Inferior parietal cortex (tissue), 1 donor: ENCODE measurements around the gene UTP4.

Source experiments
- DNase-seq: peaks from one replicate; pipeline ENCODE4 v3.0.0-alpha.2; 2016; ENCODE audit errors: extremely low spot score

Gene UTP4

DNA sequence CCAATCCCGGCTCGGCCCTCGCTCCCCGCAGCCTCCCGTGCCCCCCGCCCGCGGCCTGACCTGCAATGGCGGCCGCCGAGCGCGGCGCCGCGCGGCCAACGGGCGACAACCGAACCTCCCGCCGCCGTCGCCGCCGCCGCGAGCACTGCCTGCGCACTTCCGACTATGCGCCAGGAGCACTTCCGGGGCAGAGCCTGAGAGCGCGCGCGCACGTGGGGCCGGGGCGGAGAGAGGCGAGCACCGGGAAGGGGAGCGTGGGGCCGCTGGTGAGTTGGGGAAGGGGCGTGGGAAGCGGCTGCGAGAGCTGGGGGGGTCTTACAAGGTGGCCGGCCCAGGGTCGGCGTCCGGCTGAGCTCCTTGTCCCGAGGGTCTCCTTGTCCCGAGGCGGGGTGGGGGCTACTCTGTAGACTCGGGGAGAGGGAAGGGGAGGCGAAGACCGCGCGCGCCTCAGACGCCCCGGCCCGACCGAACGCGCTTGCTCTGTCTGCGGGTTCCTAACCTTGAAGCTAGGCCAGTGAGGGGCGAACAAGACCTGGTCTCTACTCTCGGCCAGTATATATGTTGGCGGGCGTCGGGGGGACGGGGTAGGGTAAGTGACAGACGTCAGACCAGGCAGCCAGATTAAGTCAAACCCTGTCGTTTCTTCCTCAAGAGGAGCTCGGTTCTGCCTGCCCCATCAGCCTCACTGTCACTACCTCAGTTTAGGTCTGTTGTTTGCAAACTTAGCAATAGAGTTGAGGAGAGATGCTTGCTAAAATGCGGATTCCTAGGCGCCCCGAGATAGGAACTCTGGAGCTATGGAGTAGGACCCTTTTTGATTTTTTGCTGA, at the start of gene UTP4, which contains the start of gene CHTF8:
Gene UTP4, plus strand, starts transcription at position 226 of the 829 bp plus-strand sequence. CDS start 811 bp downstream, outside the sequence.
Gene CHTF8, minus strand, starts transcription at position 165 of the 829 bp plus-strand sequence. CDS start 11,130 bp downstream, outside the sequence.
- DNase-seq = peak; percentile 76

DNA sequence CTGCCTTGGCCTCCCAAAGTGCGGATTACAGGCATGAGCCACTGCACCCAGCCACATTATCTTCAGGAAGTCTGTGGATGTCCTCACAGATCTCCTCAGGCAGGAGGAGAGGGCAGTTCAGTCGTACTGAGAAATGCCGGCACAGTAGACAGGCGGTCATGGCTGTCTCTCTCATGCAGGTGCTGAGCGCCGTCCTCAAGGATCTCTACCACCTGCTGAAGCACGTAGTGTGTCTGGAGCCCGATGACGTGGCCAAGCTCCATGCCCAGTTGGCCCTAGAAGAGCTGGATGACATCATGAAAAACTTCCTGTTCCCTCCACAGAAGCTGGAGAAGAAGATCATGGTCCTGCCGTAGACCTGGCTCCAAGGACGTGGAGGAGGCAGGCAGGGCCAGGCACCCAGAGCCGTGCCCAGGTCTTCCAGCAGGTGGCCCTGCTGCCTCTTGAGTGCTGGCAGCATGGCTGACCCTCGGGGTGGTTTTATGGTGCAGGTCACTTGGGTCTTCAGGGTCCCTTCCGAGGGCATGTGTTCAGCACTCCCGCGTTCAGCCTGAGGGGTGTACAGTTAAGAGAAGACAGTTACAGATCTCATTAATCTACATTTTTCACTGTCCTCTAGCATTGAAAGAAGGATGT, 49.0 kb upstream of the UTP4 start:
- no peak for DNase-seq

DNA sequence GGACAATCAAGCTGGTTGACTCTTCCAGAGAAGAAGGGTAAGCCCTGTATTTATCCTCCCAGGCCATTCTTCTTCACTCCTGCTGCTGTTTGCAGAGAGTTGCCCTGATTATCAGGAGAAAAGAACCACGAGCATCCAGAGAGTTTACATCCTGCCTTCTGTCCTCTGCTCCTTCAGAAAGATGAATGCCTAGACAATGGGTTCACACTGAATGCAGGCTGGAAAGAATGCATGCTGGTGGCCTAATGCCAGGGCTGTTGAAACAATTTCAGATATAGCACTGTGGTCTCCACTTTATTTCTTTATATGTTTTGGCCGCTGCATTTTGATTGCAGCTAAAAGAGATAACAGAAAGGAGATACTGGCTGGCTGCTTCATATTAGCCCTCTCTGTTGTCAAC, 48.2 kb upstream of the UTP4 start:
- DNase-seq = no peak

DNA sequence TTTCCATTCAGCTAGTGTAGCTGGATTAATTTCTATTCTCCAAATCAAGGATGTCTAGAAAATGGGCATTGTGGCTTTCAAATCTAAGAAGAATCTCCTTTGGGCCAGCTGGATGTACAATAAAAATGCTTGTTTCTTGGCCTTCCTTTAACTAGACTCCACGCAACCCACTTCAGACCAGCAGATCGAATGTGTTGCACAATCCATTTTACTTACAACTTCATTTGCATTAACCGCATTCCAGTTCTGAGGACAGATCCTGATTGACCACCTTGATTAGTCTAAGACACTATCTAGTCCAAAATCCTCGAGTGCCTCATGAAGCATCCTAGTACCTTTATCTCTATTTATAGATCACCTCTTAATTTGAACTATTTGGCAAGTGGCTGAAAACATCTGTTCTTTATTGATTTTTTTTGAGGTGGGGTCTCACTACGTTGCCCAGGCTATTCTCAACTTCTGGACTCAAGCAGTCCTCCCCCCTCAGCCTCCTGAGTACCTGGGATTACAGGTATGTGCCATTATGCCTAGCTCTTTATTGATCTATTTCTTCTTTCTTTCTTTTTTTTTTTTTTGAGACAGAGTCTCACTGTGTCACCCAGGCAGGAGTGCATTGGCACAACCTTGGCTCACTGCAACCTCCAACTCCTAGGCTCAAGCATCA, 47.3 kb upstream of the UTP4 start:
- no peak for DNase-seq

DNA sequence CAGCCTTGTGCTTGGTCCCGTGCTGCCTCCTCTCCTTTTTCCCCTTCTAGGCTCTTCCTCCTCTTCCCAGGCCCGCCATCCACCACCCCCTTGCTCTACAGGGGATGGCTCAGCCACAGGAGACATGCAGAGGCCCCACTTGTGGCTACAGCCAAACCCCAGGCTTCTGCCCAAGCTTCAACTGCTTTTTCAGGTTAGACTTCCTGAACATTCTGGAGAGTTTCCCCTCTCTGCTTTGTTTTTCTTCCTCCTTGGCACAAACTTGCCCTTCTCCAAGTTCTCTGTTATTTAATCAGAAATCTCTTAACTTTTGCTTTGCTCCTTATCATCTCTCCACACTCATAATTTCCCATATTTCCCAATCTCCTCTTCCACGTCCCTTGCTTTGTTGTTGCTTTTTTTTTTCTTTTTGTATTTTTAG, 45.3 kb upstream of the UTP4 start:
- no peak for DNase-seq

DNA sequence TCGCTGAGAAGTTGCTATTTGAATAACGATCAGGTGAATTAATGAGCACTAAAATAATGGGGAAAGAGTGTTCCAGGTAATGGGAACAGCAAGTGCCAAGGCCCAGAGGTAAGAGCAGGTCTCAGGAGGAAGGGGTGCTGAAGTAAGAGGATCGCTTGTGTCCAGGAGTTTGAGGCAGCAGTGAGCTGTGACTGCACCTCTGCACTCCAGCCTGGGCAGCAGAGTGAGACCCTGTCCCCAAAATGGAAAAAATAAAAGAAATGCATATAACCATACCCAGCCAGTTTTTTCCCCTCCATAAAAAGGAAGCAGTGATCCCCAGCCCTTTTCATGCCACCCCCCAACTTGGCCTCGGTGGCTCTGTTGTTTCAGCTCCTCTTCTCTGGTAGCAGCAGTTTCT, 43.8 kb upstream of the UTP4 start:
- no peak for DNase-seq

DNA sequence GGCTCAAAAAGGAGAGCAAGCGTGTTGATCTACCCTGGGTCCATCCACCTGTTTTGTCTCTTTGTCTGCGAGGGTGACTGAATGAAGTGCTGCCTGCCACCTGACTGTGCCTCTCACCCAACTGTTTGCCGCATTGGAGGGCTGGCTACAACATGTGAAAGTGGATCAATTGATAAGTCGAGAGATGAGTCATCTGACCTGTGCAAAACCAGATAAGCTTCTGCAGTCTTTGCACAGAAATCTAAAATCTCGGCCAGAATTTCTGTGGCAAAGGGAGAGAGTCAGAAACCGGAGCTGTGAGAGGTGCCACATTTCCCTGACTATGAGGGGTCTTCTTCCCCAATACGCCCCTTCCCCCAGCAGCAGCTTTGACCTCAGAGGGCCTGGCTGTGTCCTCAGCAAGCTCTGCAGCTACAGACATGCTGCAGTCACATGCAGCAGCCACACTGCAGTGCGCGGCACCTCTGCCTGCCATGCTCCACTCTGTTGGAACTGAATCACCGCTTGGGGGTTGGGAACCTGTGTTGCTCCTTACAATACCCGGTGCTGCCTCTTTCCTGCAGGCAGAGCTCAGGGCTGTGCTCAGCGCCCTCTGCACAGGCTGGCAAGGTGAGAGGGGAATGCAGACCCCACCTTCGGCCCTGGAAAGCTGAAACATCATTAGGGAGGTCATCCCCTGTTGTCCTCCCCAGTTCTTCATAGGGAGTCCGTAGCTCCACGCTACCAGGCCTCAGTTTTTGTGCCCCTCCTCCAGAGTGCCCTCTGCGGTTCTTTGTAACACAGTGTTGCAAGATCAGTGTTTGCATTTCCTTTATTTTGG, 43.1 kb upstream of the UTP4 start:
- DNase-seq = no peak

DNA sequence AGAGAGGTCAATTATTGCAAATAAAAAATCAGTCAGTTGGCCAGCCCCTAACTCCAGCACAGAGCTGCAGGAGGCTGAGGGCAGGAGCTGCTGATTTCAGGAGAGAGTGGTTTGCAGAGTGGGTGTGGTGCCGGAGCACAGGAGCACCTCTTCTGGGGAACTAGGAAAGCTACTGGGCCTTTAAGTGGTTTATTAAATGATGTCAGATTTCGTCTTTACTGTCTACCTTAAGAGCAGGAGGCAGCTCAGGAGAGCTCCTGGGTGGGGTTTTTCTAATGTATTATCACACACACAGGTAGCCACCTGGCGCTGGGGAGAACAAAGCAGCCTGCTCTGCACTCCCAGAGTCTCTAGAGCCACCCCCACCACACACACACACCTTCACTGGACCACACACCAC, 38.5 kb upstream of the UTP4 start:
- no peak for DNase-seq

DNA sequence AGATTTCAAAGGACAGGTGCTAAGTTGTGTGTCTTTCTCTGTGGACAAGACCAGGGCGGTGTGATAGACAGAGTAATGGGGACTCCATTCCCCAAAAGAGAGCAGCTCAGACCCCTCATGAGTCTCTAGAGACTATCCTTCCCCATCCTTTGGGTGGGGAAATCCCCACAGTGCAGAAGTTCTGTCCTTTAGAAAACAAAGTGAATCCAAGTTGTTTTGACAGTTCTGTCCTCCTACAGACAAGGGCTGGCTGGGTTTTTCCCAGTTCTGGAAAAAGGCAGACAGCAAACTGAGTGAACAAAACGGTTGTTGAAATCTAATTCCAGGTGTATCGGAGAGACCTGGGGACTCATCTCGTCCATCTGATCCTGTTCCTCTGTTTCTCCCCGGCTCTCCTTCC, 37.9 kb upstream of the UTP4 start:
- DNase-seq = no peak

DNA sequence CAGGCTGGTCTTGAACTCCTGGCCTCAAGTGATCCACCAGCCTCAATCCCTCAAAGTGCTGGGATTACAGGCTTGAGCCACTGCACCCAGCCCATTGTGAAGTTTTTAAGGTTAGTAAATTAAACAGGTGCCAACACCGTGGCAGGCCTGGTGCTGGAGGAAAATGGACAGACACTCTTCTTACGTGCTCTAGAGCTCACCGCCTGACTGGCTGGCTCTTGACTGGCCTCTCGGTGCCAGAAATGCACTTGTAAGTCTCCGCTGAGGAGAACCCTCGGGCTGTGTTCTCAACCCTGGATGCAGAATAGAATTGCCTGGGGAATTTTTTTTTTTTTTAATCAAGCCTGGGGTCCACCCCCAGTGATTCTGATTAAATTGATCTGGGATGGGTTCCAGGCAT, 37.3 kb upstream of the UTP4 start:
- DNase-seq = no peak

DNA sequence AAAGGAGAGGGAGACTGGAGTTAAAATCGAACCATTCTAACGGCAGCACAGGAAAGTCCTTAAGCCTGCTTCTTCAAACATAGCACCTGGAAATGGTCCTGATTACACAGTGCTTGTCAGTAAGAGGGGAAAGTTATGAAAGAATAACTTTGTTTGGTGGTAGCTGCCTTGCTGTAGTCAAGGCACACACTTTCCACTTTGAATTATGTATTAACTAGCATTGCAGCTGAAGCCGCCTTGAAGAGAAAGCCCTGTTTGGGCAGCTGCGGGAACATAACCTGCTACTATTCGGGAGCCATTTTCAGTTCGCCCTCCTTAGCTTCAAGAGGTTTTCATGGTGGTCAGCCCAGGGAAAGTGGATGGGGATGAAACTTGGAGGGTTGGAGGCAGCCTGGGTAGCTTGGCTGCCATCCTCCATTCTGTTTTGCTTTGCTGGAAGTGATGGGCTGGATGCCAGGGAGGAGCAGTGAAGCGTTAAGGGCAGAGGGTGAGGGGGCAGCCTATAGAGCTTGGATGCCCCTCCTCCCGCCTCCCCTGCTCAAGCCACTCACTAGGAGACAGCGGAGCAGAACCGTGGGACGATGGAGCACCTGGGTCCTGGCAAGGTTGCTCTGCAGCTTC, 32.3 kb upstream of the UTP4 start:
- DNase-seq = no peak

DNA sequence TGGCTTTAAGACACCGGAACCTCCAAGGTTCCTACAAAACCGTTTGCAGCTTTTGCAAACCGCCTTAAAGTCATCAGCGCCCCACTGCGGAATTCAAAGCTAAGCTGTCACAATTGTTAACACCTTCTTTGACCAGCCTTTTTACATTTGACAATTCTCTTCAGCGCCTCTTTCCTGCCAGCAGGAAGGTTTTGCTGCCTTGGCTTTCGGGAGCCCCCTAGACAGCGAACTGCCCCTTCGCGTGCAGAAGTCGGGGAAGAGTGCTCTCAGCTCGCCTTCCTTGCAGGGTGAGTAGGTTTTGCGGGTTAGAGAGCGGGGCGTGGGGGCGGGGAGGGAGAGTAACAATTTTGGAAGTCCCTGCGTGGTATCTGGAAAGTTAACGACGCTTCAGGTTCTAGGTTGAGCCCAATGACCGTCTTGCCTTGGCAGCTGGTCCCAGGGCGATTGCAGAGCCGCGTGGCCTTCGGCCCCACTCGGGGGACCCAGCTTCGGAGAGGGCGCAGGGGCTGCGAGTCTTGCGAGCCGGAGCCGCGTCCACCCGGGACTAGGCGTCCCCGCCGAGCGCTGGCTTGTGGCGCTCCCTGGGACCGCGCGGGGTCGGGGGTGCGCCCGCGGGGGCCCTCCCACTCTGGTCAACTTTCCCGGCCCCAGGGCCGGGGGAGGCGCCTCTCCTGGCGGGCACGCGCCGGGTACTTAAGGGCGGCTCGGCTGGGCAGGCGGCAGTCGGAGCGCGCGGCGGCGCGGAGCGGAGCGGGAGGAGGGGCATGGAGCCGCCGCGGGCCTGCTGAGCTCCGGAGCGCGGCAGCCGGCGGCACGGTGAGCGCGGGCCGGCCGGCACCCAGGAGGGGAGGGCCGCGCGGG, 26.7 kb upstream of the UTP4 start, which contains the start of gene HAS3:
Gene HAS3, plus strand, starts transcription at position 153 of the 861 bp plus-strand sequence. CDS start 3,743 bp downstream, outside the sequence.
- peak; percentile 44 for DNase-seq

DNA sequence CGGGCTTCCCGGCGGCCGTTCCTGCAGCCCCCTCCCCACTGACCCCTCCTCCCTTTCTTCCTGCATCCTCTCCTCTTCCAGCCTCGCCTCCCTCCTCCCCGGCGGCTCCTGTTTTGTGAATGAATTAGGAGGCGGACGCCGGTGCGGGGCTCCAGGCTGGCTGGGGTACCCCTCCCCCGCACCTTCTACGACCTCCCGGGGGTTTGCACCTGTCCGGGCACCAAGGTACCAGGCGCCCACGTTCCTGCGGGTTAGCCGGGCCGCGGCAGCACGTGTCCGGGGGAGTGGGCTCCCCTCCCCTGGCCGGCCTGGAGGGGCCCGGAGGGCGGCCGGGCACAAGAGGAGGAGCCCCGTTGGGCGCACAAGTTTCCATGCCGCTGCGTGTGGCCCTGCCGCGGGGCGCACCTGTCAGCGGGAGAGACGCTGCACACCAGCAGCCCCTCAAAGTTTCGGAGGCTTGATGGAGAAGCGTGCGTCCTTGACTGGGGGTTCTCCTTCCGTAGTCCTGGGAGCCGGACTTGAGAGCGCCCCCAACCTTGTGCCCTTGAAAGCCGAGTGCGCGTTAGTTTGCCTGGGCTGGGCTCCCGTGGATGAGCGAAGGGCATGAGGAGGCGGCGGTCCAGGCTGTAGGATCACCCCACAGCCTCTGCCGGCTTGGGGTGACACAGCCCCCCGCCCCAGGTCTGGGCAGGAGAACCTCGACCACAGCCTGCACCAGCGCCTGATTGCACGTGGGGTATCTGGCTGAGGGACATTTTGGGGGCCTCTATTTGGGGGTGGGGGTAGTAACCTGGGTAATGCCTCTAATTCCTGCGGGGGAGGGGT, 25.7 kb upstream of the UTP4 start:
- no peak for DNase-seq

DNA sequence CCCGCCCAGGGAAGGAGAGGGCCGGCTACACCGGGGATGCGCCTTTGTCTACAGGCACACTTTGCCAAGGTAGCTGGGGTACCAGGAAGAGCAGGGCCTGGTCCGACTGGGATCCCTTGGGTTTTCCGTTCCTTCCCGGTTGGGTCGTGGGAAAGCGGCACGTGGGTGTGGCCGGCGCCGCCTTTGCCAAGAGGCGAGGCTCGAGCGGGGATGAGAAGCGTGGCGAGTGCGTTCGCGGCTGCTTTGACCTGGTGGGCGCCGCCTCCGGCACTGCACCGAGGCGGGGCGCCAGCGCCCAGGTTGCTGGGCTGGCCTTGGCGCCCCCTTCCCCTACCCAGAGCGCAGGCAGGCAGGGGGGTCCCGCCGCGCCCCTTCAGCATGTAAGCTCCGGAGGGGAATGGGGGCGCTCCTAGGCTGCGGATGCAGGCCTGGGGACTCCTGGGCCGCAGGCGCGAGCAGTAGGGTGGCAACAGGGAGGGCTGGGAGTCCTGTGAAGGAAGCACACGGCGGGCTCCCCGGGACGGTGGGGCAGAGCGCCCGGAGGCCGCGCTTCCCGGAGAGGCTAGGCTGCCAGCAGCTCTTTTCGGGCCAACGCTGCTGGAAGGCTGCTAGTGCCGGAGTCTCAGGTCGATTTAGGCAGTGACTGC, 25.0 kb upstream of the UTP4 start:
- DNase-seq = no peak

DNA sequence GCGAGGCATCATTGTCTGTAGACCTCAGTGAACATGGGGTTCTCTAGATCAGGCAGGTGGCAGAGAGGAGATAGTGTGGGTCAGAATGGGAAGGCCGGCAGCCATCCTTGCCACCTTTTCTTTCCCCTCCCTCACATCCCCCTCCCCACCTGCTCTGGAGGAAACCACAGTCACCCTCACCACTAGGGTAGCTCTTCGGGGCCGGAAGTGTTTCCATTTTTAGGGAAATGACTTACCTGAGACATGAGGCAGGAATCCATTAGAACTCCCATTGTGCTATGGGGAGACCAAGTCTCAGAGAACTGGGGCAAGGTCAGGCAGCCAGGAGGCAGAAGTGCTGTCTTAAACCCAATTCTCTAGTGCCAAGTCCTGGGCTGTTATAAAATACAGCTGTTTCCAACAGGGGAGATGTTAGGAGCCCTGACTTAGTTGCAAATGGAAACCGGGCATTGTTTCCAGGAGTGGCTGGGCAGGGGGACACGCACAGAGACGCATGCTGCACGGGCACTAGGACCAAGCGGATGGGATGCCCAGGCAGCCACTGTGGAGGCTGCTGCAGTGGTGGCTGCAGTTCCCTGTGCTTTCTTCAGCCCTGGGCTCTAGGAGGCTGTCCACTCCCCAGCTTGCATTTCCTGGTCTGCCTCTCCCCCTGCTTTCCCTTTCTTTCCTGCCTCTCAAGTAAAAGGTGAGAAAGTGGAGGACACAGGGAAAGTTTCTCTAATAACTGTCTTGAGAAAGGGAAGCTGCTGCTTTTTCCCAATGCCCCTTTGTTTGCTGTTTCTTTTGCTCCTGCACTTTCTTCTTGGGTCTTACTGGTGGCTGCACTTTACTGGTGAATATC, 24.2 kb upstream of the UTP4 start:
- no peak for DNase-seq

DNA sequence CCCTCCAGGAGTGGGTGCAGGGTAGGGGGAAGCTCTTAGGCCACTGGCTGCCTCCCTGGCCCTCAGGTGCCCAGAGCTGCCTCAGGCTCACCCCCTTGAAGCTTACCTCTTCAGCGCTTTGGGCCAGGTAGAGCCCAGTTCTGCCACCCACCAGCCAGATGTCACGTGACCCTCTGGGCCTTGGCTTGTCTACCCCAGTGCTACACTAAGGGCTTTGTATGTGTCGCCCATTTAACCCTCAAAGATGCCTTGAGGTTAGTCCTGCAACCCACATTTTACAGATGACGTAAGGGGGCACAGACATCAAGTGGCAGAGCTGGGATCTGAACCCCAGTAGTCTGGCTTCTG, 23.6 kb upstream of the UTP4 start:
- DNase-seq = no peak

DNA sequence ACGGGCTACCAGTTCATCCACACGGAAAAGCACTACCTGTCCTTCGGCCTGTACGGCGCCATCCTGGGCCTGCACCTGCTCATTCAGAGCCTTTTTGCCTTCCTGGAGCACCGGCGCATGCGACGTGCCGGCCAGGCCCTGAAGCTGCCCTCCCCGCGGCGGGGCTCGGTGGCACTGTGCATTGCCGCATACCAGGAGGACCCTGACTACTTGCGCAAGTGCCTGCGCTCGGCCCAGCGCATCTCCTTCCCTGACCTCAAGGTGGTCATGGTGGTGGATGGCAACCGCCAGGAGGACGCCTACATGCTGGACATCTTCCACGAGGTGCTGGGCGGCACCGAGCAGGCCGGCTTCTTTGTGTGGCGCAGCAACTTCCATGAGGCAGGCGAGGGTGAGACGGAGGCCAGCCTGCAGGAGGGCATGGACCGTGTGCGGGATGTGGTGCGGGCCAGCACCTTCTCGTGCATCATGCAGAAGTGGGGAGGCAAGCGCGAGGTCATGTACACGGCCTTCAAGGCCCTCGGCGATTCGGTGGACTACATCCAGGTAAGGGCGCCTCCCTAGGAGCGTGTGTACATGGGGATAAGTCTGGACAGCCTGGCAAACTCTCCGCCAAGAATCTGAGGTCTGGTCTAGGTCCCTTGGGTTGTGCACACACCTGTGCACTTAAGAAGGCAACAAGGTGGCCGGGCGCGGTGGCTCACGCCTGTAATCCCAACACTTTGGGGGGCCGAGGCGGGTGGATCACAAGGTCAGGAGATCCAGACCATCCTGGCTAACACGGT, 22.8 kb upstream of the UTP4 start:
- no peak for DNase-seq
